Stimulated activated CD4-positive, alpha-beta T cell treated with anti-CD3 and anti-CD28 coated beads, Interleukin-1b, Interleukin-23, amount 100 ng/mL, for 1 hour (primary cell): ENCODE measurements around the gene DUSP6.

Experiments
- DNase-seq, 2 donors: peaks; one replicate each; pipeline ENCODE4 v3.0.0-alpha.2; 2020; ENCODE audit warnings: low read depth in 2 of 2

The DUSP6 gene

GRCh38 chr12:89352492-89353187, at the start of gene DUSP6:
Gene DUSP6 (minus strand): TSS chr12:89352501. CDS start chr12:89352039, 462 bp downstream.
- DNase-seq = peak; percentile 49 to 66

GRCh38 chr12:89401433-89402058, 49.2 kb upstream of the DUSP6 start:
- no peak for DNase-seq

GRCh38 chr12:89400415-89400814, 48.1 kb upstream of the DUSP6 start:
- DNase-seq = no peak

- no peak for DNase-seq
Measured at GRCh38 chr12:89395712-89396111, 43.4 kb upstream of the DUSP6 start.

GRCh38 chr12:89393551-89394121, 41.3 kb upstream of the DUSP6 start:
- DNase-seq = no peak

GRCh38 chr12:89392391-89392790, 40.1 kb upstream of the DUSP6 start:
- no peak for DNase-seq

- no peak for DNase-seq
Measured at GRCh38 chr12:89391726-89392336, 39.5 kb upstream of the DUSP6 start.

GRCh38 chr12:89390802-89391673, 38.7 kb upstream of the DUSP6 start:
- no peak for DNase-seq

- DNase-seq = no peak
Measured at GRCh38 chr12:89389755-89390661, 37.7 kb upstream of the DUSP6 start.

- DNase-seq = no peak
Measured at GRCh38 chr12:89386138-89386537, 33.8 kb upstream of the DUSP6 start.

GRCh38 chr12:89384807-89385206, 32.5 kb upstream of the DUSP6 start:
- no peak for DNase-seq

- no peak for DNase-seq
Measured at GRCh38 chr12:89384050-89384758, 31.9 kb upstream of the DUSP6 start.

GRCh38 chr12:89383235-89384049, 31.1 kb upstream of the DUSP6 start:
- no peak for DNase-seq

- no peak for DNase-seq
Measured at GRCh38 chr12:89382328-89382727, 30.0 kb upstream of the DUSP6 start.

GRCh38 chr12:89379839-89380467, 27.7 kb upstream of the DUSP6 start:
- no peak for DNase-seq

GRCh38 chr12:89379148-89379838, 27.0 kb upstream of the DUSP6 start:
- DNase-seq = no peak

GRCh38 chr12:89376844-89377243, 24.5 kb upstream of the DUSP6 start:
- no peak for DNase-seq

- no peak for DNase-seq
Measured at GRCh38 chr12:89376202-89376529, 23.9 kb upstream of the DUSP6 start.
